Measurements from ENCODE around the gene TNFSF10. TPM values are rescaled to one million over a fixed set of nuclear protein-coding genes. Genes with fewer than 3 reads are reported as not detected.

TNFSF10 gene
- polyA plus RNA-seq, 1 donor from 2014 or later: not detected

DNA sequence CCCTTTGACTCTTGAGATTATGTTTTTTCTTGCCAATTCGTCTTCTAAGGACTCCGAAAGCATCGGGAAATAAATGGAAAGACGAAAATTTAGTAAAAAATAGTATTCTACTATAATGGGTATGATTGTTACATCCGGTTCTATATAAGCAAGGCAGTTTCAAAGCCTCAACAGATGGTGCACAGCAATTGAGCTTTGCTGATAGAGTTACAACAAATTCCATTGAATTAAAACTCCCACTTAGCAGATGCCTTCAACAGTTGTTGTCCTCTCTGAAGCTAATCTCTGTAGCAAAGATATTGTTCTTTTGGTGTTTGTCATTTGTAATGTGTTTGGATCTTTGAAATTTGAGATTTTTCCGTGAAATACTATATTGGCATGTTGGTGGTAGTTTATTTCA lies 58.9 kb downstream of the TNFSF10 start:
- no peaks in the 10 kb centered on the region for H3K27me3 ChIP-seq (ENCODE audit: insufficient read depth, low read depth, low read length)
- H3K9me2 ChIP-seq (ENCODE audit: insufficient read depth, low read length): no peaks in the 10 kb centered on the region
- no peak overlapping the region for H2AFZ ChIP-seq (ENCODE audit: low read depth, low read length)
- H3K4me3 ChIP-seq (ENCODE audit: low read length): no peak overlapping the region
- H4K20me1 ChIP-seq (ENCODE audit: insufficient read depth): no peaks in the 10 kb centered on the region
- no peak overlapping the region for H3K27ac ChIP-seq (ENCODE audit: low read length)
- no peaks in the 10 kb centered on the region for H3K9me3 ChIP-seq (ENCODE audit: low read length)
- TF ChIP-seq SMC3 (conservative IDR thresholded peaks at IDR 0.05; ENCODE audit: poor library complexity): no peak
- TF ChIP-seq EP300 (conservative IDR thresholded peaks at IDR 0.05; ENCODE audit: poor library complexity, severe bottlenecking): no peak
- TF ChIP-seq TAF1 (IDR thresholded peaks at IDR 0.05; ENCODE audit: low read depth): no peak
- TF ChIP-seq RAD21 (conservative IDR thresholded peaks at IDR 0.05): no peak
- no peak for TF ChIP-seq EZH2 (IDR thresholded peaks at IDR 0.05; ENCODE audit: borderline replicate concordance, insufficient read depth, low read length, poor library complexity, severe bottlenecking)
- TF ChIP-seq, protein P1, sequence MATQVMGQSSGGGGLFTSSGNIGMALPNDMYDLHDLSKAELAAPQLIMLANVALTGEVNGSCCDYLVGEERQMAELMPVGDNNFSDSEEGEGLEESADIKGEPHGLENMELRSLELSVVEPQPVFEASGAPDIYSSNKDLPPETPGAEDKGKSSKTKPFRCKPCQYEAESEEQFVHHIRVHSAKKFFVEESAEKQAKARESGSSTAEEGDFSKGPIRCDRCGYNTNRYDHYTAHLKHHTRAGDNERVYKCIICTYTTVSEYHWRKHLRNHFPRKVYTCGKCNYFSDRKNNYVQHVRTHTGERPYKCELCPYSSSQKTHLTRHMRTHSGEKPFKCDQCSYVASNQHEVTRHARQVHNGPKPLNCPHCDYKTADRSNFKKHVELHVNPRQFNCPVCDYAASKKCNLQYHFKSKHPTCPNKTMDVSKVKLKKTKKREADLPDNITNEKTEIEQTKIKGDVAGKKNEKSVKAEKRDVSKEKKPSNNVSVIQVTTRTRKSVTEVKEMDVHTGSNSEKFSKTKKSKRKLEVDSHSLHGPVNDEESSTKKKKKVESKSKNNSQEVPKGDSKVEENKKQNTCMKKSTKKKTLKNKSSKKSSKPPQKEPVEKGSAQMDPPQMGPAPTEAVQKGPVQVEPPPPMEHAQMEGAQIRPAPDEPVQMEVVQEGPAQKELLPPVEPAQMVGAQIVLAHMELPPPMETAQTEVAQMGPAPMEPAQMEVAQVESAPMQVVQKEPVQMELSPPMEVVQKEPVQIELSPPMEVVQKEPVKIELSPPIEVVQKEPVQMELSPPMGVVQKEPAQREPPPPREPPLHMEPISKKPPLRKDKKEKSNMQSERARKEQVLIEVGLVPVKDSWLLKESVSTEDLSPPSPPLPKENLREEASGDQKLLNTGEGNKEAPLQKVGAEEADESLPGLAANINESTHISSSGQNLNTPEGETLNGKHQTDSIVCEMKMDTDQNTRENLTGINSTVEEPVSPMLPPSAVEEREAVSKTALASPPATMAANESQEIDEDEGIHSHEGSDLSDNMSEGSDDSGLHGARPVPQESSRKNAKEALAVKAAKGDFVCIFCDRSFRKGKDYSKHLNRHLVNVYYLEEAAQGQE (IDR thresholded peaks at IDR 0.05; ENCODE audit: borderline replicate concordance): no peak
- no peak for TF ChIP-seq MXI1 (conservative IDR thresholded peaks at IDR 0.05; ENCODE audit: poor library complexity, severe bottlenecking)
- TF ChIP-seq POLR2AphosphoS5 (IDR thresholded peaks at IDR 0.05): no peak
- TF ChIP-seq, protein P2, sequence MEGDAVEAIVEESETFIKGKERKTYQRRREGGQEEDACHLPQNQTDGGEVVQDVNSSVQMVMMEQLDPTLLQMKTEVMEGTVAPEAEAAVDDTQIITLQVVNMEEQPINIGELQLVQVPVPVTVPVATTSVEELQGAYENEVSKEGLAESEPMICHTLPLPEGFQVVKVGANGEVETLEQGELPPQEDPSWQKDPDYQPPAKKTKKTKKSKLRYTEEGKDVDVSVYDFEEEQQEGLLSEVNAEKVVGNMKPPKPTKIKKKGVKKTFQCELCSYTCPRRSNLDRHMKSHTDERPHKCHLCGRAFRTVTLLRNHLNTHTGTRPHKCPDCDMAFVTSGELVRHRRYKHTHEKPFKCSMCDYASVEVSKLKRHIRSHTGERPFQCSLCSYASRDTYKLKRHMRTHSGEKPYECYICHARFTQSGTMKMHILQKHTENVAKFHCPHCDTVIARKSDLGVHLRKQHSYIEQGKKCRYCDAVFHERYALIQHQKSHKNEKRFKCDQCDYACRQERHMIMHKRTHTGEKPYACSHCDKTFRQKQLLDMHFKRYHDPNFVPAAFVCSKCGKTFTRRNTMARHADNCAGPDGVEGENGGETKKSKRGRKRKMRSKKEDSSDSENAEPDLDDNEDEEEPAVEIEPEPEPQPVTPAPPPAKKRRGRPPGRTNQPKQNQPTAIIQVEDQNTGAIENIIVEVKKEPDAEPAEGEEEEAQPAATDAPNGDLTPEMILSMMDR (IDR thresholded peaks at IDR 0.05; ENCODE audit: poor library complexity, severe bottlenecking): no peak
- no peak overlapping the region for H3K9ac ChIP-seq (ENCODE audit: low read length)
- H3K79me2 ChIP-seq (replicated peaks; ENCODE audit: insufficient read depth, low read length): no peaks in the 10 kb centered on the region
- H3K4me2 ChIP-seq (ENCODE audit: low read length): no peak overlapping the region
- no peaks in the 10 kb centered on the region for H3K36me3 ChIP-seq (ENCODE audit: insufficient read depth, low read length)
- no peaks in the 10 kb centered on the region for H3F3A ChIP-seq (ENCODE audit: insufficient read depth, low read length, poor library complexity, severe bottlenecking)

DNA sequence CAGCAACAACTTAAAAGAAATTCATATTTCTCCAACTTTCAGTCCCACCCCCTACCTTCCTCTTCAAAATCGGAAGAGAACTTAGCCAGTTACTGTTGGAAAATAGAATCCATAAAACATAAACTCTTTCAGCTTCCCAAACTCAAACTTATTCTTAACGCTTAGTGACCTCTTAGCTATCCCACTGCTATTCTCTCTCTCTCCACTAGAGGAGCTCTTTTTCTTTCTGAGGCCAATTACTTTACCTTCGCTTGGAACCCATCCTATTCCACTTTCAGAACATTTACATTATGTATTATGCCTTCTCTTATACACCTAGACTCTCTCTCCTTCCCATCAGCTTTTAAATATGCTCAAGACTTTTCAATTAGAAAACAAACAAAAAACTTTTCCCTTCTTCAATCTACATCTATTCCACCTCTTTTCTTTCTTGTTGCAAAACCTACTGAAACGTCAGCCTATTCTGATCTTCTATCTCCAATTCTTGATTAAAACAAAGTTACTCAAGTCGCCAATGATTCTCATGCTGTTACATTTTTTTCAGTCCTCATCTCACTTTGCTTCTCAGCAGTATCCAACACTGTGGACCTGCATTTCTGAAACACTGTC lies 61.6 kb downstream of the TNFSF10 start:
- Histone ChIP-seq H3K79me2 (replicated peaks; ENCODE audit: insufficient read depth, low read length) (no peaks in the 10 kb centered on the region), H3K9me2 (ENCODE audit: insufficient read depth, low read length) (no peaks in the 10 kb centered on the region), H3K9me3 (ENCODE audit: low read length) (no peaks in the 10 kb centered on the region), H3K36me3 (ENCODE audit: insufficient read depth, low read length) (no peaks in the 10 kb centered on the region), H3K9ac (ENCODE audit: low read length) (no peak overlapping the region), H3K4me3 (ENCODE audit: low read length) (no peak overlapping the region), H3F3A (ENCODE audit: insufficient read depth, low read length, poor library complexity, severe bottlenecking) (no peaks in the 10 kb centered on the region), H3K27me3 (ENCODE audit: insufficient read depth, low read depth, low read length) (no peaks in the 10 kb centered on the region), H3K27ac (ENCODE audit: low read length) (no peak overlapping the region), H3K4me2 (ENCODE audit: low read length) (no peak overlapping the region), H4K20me1 (ENCODE audit: insufficient read depth) (no peaks in the 10 kb centered on the region), H2AFZ (ENCODE audit: low read depth, low read length) (no peak overlapping the region)
- TF ChIP-seq, protein P2 (IDR thresholded peaks at IDR 0.05; ENCODE audit: poor library complexity, severe bottlenecking): peak; percentile 47
- no peak for TF ChIP-seq EP300 (conservative IDR thresholded peaks at IDR 0.05; ENCODE audit: poor library complexity, severe bottlenecking)
- TF ChIP-seq SMC3 (conservative IDR thresholded peaks at IDR 0.05; ENCODE audit: poor library complexity): no peak

Measured in neural cell (in vitro differentiated cells).